Measurements from ENCODE around the gene RFX2.

Gene RFX2

GRCh38 chr19:6133231-6133630 is 22.9 kb upstream of the RFX2 start:
- Histone ChIP-seq H3K36me3 (replicated peaks) (no peaks in the 10 kb centered on the region), H3K4me3 (ENCODE audit: low read depth, low read length) (no peak overlapping the region), H3K27ac (no peak overlapping the region), H3K27me3 (replicated peaks) (no peaks in the 10 kb centered on the region)
- TF ChIP-seq CTCF (IDR thresholded peaks at IDR 0.05; ENCODE audit: low read depth, low read length, missing control alignments): no peak
- no peak for DNase-seq
- in situ Hi-C loops (cut with HindIII; ENCODE audit: low pct_ligation_motif_present, low sequenced_read_pairs): no loop called here

- no peaks in the 10 kb centered on the region for H3K36me3 ChIP-seq (replicated peaks)
- H3K4me3 ChIP-seq (ENCODE audit: low read depth, low read length): no peak overlapping the region
- in situ Hi-C loops (cut with HindIII; ENCODE audit: low pct_ligation_motif_present, low sequenced_read_pairs): no loop called here
- H3K27me3 ChIP-seq (replicated peaks): no peaks in the 10 kb centered on the region
- no peak overlapping the region for H3K27ac ChIP-seq
- no peak for TF ChIP-seq CTCF (IDR thresholded peaks at IDR 0.05; ENCODE audit: low read depth, low read length, missing control alignments)
- no peak for DNase-seq
Measured at GRCh38 chr19:6132482-6132881, 22.2 kb upstream of the RFX2 start.

- Histone ChIP-seq H3K27me3 (replicated peaks) (no peaks in the 10 kb centered on the region), H3K36me3 (replicated peaks) (no peaks in the 10 kb centered on the region), H3K4me3 (ENCODE audit: low read depth, low read length) (no peak overlapping the region), H3K27ac (no peak overlapping the region)
- in situ Hi-C loops (cut with HindIII; ENCODE audit: low pct_ligation_motif_present, low sequenced_read_pairs): no loop called here
- TF ChIP-seq CTCF (IDR thresholded peaks at IDR 0.05; ENCODE audit: low read depth, low read length, missing control alignments): no peak
- DNase-seq: no peak
Measured at GRCh38 chr19:6127716-6128335, 17.5 kb upstream of the RFX2 start.

DNA sequence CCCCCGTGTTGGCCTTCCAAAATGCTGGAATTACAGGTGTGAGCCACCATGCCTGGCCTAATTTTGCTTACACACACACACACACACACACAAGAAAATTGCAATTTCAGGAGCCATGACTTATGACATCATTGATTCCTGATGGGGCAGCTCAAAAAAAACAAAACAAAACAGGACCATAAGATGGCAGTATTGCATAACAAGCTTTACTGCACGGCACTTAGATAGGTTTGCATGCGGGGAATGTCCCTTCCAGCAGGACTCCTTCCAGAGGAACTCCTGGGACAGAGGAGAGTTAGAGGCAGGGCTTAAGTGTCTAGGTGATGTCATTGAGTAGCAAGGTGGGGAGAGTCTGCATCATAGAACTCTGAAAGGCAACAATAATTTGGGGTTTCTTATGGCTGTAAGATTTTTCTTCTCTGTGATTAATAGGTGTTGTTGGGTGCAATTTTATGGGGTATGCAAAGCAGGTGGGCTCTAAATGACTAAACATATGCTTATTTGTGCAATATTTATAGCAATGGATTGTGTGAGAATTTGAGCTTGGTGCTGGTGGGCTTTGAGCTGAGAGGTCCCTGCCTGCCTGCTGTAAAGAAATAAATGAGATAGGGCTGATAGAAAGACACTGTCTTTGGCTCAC is 16.2 kb upstream of the RFX2 start:
- no peaks in the 10 kb centered on the region for H3K27me3 ChIP-seq (replicated peaks)
- H3K4me3 ChIP-seq (ENCODE audit: low read depth, low read length): no peak overlapping the region
- H3K27ac ChIP-seq: no peak overlapping the region
- H3K36me3 ChIP-seq (replicated peaks): no peaks in the 10 kb centered on the region
- DNase-seq: peak; percentile 41
- TF ChIP-seq CTCF (IDR thresholded peaks at IDR 0.05; ENCODE audit: low read depth, low read length, missing control alignments): peak; percentile 49
- in situ Hi-C loops (cut with HindIII; ENCODE audit: low pct_ligation_motif_present, low sequenced_read_pairs): no loop called here

DNA sequence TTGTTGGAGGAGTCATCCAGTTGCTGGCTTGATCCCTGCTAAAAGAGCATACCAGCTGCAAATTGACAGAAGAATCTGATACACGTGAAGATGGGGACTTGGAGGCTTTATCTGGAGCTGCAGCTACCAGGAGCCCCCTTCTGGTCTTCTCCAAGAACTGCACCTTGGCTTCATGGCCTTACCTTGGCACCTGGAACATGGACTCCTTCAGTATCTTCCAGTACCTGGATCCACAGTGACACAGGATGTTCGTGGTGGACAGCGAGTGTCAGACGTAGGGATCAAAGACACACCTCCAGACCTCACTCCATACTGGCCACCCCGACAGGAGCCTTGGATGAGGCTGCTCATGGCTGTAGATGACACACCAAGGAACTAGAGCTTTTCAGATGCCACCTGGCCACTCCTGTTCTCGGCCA is 15.3 kb upstream of the RFX2 start:
- in situ Hi-C loops (cut with HindIII; ENCODE audit: low pct_ligation_motif_present, low sequenced_read_pairs): no loop called here
- H3K36me3 ChIP-seq (replicated peaks): no peaks in the 10 kb centered on the region
- no peak overlapping the region for H3K4me3 ChIP-seq (ENCODE audit: low read depth, low read length)
- H3K27me3 ChIP-seq (replicated peaks): no peaks in the 10 kb centered on the region
- peak; percentile 99 for TF ChIP-seq CTCF (IDR thresholded peaks at IDR 0.05; ENCODE audit: low read depth, low read length, missing control alignments)
- peak; percentile 60 for DNase-seq
- H3K27ac ChIP-seq: no peak overlapping the region

- H3K36me3 ChIP-seq (replicated peaks): no peaks in the 10 kb centered on the region
- no peak for TF ChIP-seq CTCF (IDR thresholded peaks at IDR 0.05; ENCODE audit: low read depth, low read length, missing control alignments)
- DNase-seq: no peak
- no peak overlapping the region for H3K4me3 ChIP-seq (ENCODE audit: low read depth, low read length)
- H3K27ac ChIP-seq: no peak overlapping the region
- in situ Hi-C loops (cut with HindIII; ENCODE audit: low pct_ligation_motif_present, low sequenced_read_pairs): no loop called here
- H3K27me3 ChIP-seq (replicated peaks): no peaks in the 10 kb centered on the region
Measured at GRCh38 chr19:6119031-6119430, 8.7 kb upstream of the RFX2 start.
